LNCaP clone FGC (cell line): Measurements from ENCODE around the gene H6PD.

Source experiments
- DNase-seq: peaks from one replicate; pipeline ENCODE4 v3.0.0-alpha.2; 2011; ENCODE audit warnings: low read depth
- H3K4me3 ChIP-seq: 2 replicates; pipeline ENCODE4 v1.5.1; 2011; ENCODE audit warnings: mild to moderate bottlenecking, low read depth, low read length, control low read depth
- TF ChIP-seq, protein P1 (sequence below): IDR thresholded peaks from 2 replicates; pipeline ENCODE4 v1.5.1; 2012; ENCODE audit warnings: mild to moderate bottlenecking; ENCODE audit not compliant: control insufficient read depth, insufficient read depth; ENCODE audit errors: extremely low read depth

H6PD gene

GRCh38 chr1:9250411-9251381, 16.1 kb downstream of the H6PD start:
- TF ChIP-seq, protein P1, sequence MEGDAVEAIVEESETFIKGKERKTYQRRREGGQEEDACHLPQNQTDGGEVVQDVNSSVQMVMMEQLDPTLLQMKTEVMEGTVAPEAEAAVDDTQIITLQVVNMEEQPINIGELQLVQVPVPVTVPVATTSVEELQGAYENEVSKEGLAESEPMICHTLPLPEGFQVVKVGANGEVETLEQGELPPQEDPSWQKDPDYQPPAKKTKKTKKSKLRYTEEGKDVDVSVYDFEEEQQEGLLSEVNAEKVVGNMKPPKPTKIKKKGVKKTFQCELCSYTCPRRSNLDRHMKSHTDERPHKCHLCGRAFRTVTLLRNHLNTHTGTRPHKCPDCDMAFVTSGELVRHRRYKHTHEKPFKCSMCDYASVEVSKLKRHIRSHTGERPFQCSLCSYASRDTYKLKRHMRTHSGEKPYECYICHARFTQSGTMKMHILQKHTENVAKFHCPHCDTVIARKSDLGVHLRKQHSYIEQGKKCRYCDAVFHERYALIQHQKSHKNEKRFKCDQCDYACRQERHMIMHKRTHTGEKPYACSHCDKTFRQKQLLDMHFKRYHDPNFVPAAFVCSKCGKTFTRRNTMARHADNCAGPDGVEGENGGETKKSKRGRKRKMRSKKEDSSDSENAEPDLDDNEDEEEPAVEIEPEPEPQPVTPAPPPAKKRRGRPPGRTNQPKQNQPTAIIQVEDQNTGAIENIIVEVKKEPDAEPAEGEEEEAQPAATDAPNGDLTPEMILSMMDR: no peak
- H3K4me3 ChIP-seq: no peak overlapping the region
- no peak for DNase-seq

DNA sequence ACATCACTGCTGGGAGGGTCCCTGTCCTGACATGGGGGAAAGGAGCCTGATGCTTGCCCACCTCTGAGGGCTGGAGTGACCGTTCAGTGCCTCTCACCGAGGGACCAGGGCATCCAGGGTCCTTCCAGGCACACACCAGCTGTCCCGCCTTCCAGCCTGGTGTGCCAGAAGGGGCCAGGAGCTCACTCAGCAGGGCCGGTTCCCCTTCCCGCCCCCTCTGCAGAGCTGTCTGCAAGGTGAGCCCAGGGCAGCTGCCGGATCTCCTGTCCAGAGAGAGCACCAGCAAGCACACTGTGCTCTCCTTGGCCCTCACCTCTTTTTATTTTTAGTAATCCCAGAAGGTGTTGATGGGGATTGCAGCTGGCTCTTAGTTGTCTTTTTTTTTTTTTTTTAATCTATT, 16.9 kb downstream of the H6PD start:
- TF ChIP-seq, protein P1: no peak
- H3K4me3 ChIP-seq: no peak overlapping the region
- no peak for DNase-seq

DNA sequence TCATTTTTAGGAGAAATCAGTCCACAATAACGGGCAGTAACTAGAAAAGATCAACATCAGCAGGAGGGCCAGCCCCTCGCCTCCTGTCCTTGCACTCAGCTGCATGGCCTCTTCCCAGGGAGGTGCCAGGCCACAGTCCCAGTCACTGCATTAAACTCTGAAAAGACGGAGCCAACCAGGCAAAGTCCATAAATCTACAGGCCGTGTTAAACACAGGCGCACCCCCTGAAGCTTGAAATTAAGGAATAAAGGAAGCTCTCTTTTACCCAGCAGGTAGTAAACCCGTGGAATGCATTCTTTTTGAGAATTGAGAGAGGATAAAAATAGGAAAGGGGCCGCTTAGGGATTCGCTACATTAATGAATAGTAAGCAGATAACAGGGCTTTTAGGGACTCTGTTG, 18.4 kb downstream of the H6PD start:
- DNase-seq: no peak
- no peak overlapping the region for H3K4me3 ChIP-seq
- TF ChIP-seq, protein P1: no peak

GRCh38 chr1:9253453-9254105, 19.0 kb downstream of the H6PD start:
- no peak overlapping the region for H3K4me3 ChIP-seq
- DNase-seq: no peak
- TF ChIP-seq, protein P1: no peak

GRCh38 chr1:9256332-9256731, 21.8 kb downstream of the H6PD start:
- DNase-seq: no peak
- TF ChIP-seq, protein P1: no peak
- H3K4me3 ChIP-seq: no peak overlapping the region

GRCh38 chr1:9257851-9258250, 23.3 kb downstream of the H6PD start:
- H3K4me3 ChIP-seq: no peak overlapping the region
- TF ChIP-seq, protein P1: no peak
- DNase-seq: no peak

- no peak overlapping the region for H3K4me3 ChIP-seq
- TF ChIP-seq, protein P1: no peak
Measured at GRCh38 chr1:9258629-9259028, 24.1 kb downstream of the H6PD start.

More at GRCh38 chr1:9258629-9259028, 24.1 kb downstream of the H6PD start:
- DNase-seq: no peak
